HG02759 (cell line): ENCODE measurements around the gene B4GALT1.
"Not testable (repeated sequence)": the region's sequence is repeated elsewhere in the genome, so short reads cannot be mapped to it uniquely, and the experiment has no call there.

Experiments
- ATAC-seq: cut with Tn5 transposase; IDR thresholded peaks from one replicate; pipeline ENCODE4 v1.9.1; 2021; ENCODE audit warnings: mild to moderate bottlenecking, moderate library complexity; ENCODE audit not compliant: unreplicated experiment

The B4GALT1 gene

GRCh38 chr9:33106372-33106771 is 60.8 kb downstream of the B4GALT1 start:
- no peak for ATAC-seq

- no peak for ATAC-seq
Measured at GRCh38 chr9:33105959-33106358, 61.2 kb downstream of the B4GALT1 start.

- ATAC-seq = no peak
Measured at GRCh38 chr9:33105504-33105903, 61.6 kb downstream of the B4GALT1 start.

- ATAC-seq = no peak
Measured at GRCh38 chr9:33104401-33104800, 62.7 kb downstream of the B4GALT1 start.

DNA sequence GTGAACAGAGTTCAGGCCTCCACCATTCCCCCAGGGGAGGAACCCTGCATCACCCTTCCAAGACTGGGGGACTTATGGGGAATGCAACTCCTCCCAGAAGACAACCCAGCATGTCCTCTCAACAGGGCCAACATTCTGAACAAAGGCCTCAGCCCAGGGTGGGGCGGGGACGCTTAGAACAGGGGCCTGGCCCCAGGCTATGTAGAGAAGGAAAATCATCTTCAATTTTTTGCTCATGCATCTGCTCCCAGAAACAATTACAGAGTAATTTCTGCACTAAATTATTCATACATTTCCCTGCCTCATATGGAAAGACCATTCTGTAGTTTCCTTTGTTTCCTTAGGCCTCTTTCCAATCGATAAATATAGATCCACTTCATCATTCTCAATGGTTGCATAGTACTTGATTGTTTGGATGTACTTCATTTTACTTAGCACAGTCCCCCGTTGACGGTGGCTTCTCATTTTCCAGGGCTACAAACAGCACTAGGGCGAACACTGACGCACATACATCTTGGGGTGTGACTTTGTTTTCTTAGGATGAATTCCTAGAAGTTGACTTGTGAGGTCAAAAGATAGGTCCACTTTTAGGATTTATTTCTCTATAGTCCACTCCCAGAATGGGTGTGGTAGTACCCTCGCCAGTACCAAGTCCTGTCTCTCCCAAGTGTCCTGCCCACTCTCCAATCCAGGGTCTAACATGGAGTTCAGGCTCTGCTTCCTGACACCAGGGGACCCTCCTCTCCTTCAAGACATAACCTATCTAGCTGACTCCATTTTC is 63.4 kb downstream of the B4GALT1 start:
- no peak for ATAC-seq

- no peak for ATAC-seq
Measured at GRCh38 chr9:33102551-33103210, 64.5 kb downstream of the B4GALT1 start.

DNA sequence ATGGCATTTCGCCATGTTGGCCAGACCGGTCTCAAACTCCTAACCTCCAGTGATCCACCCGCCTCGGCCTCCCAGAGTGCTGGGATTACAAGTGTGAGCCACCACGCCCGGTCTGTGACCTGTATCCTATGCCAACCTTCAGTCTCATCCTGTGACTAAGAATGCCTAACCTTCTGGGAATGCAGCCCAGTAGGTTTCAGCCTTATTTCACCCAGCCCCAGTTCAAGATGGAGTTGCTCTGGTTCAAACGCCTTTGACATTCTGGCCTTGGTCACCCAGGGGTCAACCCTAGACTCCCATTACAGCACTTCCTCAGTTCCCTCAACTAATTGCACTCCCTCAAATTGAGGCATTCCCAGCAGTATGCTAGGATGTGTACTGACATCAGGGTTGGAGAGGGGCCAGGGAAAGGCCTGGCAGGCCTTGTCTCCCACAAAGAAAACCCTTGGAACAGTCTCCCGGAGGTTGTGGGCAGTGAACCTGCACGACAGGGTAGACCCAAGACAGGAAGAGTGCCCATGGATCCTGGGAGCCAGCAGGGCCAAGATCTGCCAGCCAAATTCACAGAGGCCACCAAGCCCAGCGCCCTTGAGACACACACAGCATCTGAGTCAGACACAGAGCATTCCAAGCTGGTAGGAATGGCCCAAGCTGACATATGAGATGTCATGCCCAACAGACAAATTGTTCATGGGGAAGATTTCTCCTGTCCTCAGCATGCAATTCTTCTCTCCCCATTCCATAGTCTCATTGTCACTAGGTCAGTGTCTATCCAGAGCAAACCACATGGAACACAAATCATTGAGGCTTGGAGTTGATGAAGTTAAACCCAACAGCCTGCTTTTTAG is 65.8 kb downstream of the B4GALT1 start:
- ATAC-seq = no peak

GRCh38 chr9:33099754-33100153 is 67.4 kb downstream of the B4GALT1 start:
- ATAC-seq = no peak

DNA sequence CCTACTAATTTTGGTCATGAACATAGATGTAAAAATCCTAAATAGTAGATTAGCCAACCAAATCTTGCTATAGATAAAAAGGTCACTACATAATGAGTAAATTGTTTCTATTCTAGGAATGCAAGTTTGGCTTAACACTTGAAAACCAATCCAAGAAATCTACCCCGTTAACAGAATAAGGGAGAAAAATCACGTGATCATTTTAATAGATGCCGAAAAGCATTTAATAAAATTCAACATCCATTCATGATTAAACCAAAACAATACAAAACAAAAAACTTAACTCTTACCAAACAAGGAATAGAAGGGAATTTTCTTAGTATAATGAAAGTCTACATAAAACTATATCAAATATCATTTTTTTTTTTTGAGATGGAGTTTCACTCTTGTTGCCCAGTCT is 69.9 kb downstream of the B4GALT1 start:
- no peak for ATAC-seq

DNA sequence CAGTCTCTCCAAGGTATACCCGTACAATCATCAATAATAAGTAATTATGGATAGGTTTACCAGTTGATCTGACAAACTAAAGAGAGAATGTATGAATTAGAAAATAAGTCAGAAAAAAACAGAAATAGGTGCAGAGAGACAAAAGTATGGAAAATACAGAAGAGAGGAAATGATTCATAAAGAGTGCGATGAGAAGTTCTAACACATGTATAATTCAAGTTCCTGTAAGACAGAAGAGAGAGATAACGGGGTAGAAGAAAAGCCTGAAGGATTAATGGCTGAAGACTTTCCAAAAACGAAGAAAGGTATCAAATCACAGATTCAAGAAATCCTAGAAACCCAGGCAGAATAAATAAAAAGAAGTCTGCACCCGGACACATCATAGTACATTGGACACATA is 74.5 kb downstream of the B4GALT1 start:
- no peak for ATAC-seq

DNA sequence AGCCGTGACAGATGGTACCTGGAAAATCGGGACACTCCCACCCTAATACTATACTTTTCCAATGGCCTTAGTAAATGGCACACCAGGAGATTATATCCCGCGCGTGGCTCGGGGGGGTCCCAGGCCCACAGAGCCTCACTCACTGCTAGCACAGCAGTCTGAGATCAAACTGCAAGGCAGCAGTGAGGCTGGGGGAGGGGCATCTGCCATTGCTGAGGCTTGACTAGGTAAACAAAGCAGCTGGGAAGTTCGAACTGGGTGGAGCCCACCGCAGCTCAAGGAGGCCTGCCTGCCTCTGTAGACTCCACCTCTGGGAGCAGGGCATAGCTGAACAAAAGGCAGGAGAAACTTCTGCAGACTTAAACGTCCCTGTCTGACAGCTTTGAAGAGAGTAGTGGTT is 81.5 kb downstream of the B4GALT1 start:
- not testable (repeated sequence) for ATAC-seq

GRCh38 chr9:33082538-33083326 is 84.4 kb downstream of the B4GALT1 start:
- ATAC-seq = no peak

- ATAC-seq = no peak
Measured at GRCh38 chr9:33082128-33082527, 85.0 kb downstream of the B4GALT1 start.

- ATAC-seq = peak; percentile 40
Measured at GRCh38 chr9:33081128-33081851, 85.8 kb downstream of the B4GALT1 start.

- ATAC-seq = no peak
Measured at GRCh38 chr9:33080534-33080933, 86.6 kb downstream of the B4GALT1 start.

GRCh38 chr9:33076046-33077004 is 90.8 kb downstream of the B4GALT1 start, which contains the start of gene SMU1:
SMU1 (minus strand) TSS chr9:33076674; CDS start chr9:33076608, 66 bp downstream.
- ATAC-seq = peak; percentile 99

DNA sequence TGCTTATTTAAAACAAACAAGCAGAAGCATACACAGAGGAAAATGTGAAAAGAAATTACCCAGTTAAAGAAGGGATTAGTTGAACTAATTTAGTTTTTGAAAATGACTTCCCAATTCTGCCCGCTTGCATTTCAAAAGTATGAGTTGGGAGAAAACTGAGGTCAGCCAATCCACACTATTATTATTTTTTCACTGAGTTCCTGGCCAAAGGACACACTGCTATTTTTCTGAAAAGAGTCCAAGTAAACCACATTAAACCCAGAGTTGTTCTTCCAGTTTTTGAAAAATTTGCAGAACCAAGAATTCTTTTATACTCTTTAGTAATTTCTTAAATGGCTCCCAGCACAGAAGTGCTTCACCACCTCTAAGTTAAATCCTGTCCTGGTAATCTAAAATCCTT is 98.1 kb downstream of the B4GALT1 start:
- no peak for ATAC-seq

GRCh38 chr9:33065157-33066076 is 101.7 kb downstream of the B4GALT1 start:
- ATAC-seq = peak; percentile 80
